Left cardiac atrium (tissue), 4 donors: ENCODE data around the gene NHSL1. TPM values are rescaled to one million over a fixed set of nuclear protein-coding genes. Genes with fewer than 3 reads are reported as not detected.

Source experiments
- ATAC-seq, 2 donors: fragments of 200-7000 bp; cut with Tn5 transposase; one replicate each; pipeline ENCODE4 v1.9.1; 2020; ENCODE audit warnings: mild to moderate bottlenecking in 2 of 2, moderate library complexity in 2 of 2
- DNase-seq: peaks from one replicate; pipeline ENCODE4 v3.0.0-alpha.2; 2020
- intact Hi-C, 2 donors: fragments of 100-400 bp; cut with DNase I; formaldehyde crosslinking; loops; one replicate each; pipeline versions ENCODE4 v1.14.1 to v1.15.1; 2022 to 2023
- total RNA-seq, 2 donors: library from RNA; stranded (reverse); fragmentation: NEBNext Ultra II Directional; extraction: Animal tissue kit (Norgen Biotek cat#: 25700); gene quantifications; one replicate each; pipeline ENCODE4 v1.2.1, GENCODE V29; 2021
- donor health status: DM: no; HTN: yes; CAD: no.
- donor health status: DM: no; HTN: yes; CAD: no; lungs with severe emphysema.
- donor health status: DM: yes; HTN: yes; CAD: no.
- donor health status: Dilated cardiomyopathy.

Gene NHSL1
- total RNA-seq, 2 donors from 2014 or later: 32.1 to 45.1 TPM

DNA sequence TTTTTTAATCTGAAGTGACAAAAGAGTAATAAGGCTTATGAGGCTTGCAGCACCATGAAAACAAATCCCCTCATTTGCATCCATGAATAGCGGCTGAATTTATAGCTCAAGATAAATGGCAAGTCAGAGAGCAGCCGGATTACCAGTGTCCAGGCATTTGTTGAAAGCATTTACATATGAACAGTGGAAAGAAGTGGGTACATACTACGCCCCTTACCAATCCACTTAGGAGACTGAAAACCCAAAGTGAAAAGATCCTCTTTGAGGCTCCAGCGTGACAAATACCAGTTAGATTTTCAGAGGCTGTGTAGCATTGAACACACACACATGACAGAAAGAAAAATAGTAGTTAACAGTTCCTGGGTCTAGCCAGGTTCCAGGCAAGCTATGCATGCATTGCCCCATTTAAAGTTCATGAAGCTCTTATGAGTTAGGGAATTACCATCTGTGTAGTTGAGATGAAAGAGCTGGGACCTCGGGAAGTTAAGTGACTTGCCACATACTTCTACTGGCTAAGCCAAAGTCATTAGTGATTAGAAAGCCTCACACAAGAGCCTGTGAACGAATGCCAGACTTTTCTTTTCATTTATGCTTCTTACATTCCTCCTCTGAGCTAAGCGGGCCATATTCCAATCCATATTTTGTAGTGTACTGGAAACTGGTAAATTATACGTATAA, 28.3 kb upstream of the NHSL1 start:
- ATAC-seq (peak; percentile 33 to 39), DNase-seq (no peak)
- intact Hi-C loops: no loop called here

DNA sequence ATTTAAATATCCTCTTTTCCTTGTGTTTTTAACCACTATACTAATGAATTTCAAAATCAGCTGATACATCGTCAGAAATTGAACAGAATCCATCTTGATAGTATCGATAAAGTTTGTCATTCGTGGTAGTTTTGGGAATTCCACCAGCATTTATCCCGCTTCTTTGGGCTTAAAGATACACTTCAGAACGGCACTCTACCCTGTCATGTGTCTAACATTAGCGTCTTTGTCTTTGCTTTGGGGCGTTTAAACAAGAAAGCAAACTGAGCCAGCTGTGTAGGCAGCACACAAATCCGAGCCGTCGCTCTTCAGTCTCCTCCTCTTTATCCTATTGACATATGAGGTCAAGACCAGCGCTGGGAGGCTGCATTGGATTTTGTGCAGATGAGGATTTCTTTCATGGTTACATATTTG, 27.5 kb upstream of the NHSL1 start:
- ATAC-seq: peak; percentile 51 to 58
- intact Hi-C loops: no loop called here
- DNase-seq: no peak

DNA sequence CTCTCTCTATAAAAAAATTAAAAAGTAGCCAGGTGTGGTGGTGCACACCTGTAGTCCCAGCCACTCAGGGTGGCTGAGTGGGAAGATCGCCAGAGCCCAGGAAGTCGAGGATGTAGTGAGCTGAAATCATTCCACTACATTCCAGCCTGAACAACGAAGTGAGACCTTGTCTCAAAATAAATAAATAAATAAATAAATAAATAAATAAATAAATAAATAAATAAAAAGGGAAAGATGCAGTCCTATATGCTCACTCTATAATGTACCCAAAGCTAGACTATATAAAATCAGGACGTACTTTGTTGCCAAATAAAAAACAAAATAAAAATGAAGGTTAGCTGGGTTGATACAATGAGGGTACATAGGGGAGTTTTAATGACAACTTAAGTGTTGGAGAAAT, 26.1 kb upstream of the NHSL1 start:
- ATAC-seq: no peak
- DNase-seq: no peak
- intact Hi-C loops: no loop called here

DNA sequence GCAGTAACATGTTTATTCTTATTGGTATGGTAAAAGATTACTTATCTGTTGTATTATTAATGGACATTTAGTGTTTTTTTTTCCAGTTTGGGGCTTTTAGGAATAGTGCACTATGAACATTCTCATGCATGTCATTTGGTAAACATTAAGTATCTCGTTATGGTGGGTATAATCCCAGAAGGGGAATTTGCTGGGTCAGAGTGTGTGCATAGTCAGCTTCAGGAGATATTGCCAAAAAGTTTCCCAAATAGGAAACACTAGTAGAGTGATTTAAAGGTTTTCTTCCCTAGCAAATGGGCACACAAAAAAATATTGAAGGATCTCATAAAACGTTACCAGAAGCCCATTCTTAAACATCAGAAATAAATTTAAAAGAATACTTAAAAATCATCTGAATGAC, 25.2 kb upstream of the NHSL1 start:
- intact Hi-C loops: no loop called here

DNA sequence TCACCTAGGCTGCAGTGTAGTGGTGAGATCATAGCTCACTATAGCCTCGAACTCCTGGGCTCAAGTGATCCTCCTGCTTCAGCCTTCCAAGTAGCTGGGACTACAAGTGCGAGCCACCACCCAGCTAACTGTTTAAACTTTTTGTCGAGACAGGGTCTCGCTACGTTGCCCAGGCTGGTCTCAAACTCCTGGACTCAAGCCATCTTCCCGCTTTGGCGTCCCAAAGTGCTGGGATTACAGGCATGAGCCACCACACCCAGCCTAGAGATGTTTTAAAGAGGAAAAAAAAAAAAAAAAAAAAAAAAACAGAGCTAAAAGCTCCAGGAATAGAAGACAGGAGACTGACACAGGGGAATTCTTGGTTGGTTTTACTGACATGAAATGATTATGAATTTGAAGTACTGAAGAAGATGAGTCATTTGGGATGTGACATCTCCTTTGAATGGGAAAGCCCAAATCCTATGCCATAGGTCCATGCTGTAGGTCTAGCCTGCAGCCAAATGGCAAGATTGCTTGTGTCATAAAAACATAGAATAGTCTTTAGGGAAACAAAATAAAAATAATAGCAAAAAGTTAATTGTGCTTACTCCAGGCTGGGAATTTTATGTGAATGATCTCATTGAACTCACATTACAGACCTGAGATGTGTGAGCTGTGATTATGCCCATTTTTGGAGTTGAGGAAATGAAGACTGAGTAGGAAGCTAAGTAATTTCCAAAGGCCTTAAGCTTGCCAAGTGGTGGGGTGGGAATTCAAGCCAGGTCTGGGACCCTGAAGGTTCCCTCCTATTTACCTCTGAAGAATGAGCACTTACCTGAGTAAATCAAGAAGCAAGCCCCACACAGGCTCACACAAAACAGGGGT, 24.3 kb upstream of the NHSL1 start:
- intact Hi-C loops: no loop called here
- ATAC-seq (no peak), DNase-seq (no peak)

More for the DNA sequence above, 25.2 kb upstream of the NHSL1 start:
- DNase-seq (no peak), ATAC-seq (no peak)

DNA sequence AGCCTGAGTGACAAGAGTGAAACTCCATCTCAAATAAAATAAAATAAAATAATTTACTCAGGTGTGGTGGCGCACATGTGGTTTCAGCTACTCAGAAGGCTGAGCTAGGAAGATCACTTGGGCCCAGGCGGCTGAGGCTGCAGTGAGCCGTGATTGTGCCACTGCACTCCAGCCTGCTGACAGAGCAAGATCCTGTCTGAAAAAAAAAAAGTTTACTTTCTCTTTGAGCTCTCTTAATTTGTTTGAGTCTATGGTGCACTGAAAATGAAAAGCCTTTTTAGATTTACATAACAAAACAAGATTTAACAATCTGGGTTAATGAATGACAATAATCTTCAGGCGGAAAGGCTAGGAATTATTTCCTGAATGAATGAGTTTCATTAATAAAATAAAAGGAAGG, 23.3 kb upstream of the NHSL1 start:
- ATAC-seq (no peak), DNase-seq (no peak)
- intact Hi-C loops: no loop called here

DNA sequence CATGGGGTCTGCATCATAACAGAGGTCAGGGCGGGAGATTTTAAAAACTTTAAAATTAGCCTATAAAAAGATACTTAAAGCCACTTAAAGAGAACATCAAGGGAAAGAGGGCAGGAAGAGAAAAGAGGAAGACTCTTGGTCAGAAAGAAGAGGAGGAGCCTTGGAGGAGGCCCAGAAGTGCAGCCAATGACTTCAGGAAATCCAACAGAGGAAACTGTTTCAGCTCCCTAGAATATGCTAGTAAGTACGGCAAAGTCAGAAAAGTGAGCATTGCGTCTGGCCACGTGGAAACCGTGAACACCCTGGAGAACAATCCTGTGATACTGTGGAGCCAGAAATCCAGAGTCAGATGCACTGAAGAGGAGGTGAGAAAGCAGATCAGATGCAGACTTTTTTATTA, 22.5 kb upstream of the NHSL1 start:
- intact Hi-C loops: no loop called here
- DNase-seq (no peak), ATAC-seq (peak; percentile 43 to 47)

DNA sequence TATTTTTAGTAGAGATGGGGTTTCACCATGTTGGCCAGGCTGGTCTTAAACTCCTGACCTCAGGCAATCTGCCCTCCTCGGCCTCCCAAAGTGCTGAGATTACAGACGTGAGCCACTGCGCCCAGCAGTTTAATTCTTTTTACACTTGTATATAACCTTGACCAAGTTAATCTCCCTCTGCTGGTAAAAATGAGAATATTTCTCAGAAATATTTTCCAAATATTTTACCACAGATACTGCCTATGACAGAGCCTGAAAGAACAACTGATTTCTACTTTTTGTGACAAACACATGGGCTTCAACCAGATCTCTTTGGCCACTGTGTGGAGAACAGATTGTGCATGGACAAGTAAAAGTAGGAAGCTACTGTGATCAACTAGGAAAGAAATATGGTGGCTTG, 21.2 kb upstream of the NHSL1 start:
- peak in 1 of 2 donors; percentile 21 for ATAC-seq
- intact Hi-C loops: no loop called here

DNA sequence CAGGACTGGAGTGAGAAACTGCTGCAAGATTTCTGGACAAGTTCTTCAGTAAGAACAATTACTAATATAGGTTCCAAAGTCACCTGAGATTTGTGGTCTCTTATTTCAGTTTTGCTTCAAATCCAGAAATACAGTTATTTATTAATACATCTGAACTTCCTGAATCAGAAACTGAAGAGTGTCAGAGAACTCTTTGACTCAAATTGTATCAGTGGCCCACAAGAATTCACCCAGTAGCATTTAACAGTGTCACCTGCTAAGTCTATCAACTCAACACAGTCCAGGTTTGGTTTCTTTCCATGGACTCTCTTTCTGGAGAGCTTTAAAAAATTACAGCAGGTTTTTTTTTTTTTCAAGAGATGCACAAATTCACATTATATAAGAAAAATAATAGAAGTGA, 18.8 kb upstream of the NHSL1 start:
- no peak for DNase-seq
- ATAC-seq: no peak
- intact Hi-C loops: loop anchor here (10.0 kb wide), 2 partner anchors 93 to 403 kb away; no protein-coding TSS in a partner anchor

More for the DNA sequence above, 21.2 kb upstream of the NHSL1 start:
- DNase-seq: no peak

DNA sequence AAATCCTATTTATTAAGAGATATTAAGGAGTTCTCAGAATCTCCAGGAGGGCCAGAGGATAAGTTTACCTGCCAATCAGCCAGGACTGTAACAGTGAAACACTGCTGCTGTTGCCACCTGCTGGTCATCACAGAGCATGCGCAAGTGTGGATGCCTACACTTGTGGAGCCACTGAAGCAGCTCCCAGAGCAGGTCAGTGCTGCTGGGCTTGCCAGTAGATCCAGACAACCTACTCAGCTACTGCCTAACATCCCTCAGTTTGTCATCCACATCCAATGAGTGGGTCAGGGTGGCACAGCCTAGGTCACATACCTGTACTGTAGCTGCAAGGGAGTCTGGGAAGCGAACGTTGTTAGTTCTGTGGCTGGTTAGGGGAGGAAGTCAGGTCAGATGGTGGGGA, 18.3 kb upstream of the NHSL1 start:
- DNase-seq: no peak
- peak in 1 of 2 donors; percentile 41 for ATAC-seq
- intact Hi-C loops: loop anchor here (10.0 kb wide), 2 partner anchors 93 to 403 kb away; no protein-coding TSS in a partner anchor

DNA sequence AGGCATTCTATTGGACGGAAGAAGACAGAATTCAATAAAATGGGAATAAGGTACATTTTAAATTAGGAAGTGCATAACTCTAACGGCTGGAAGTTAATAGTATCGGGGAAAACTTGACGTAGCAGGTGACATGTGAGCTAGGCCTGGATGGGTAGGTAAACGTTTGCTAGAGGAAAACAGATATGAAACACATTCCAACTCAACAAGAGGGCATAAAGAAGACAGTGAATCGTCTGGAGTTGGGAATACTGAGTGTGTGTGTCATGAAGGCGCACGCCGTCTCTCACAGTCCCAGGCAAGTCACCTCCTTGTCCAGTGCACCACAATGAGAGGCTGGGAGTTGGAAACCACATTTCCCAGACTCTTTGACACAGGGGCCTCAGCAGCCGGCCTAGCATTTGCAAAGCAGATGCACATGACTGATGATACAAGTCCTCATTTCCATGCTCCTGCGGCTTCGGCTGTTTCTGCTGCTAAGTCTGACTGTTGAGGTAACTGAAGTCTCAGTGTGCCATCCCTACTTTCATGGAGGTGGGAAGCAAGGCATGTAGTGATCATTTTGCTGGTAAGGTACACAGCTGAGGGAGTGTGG, 16.5 kb upstream of the NHSL1 start:
- DNase-seq (no peak), ATAC-seq (no peak)
- intact Hi-C loops: loop anchor here (10.0 kb wide), 2 partner anchors 91 to 401 kb away; no protein-coding TSS in a partner anchor

DNA sequence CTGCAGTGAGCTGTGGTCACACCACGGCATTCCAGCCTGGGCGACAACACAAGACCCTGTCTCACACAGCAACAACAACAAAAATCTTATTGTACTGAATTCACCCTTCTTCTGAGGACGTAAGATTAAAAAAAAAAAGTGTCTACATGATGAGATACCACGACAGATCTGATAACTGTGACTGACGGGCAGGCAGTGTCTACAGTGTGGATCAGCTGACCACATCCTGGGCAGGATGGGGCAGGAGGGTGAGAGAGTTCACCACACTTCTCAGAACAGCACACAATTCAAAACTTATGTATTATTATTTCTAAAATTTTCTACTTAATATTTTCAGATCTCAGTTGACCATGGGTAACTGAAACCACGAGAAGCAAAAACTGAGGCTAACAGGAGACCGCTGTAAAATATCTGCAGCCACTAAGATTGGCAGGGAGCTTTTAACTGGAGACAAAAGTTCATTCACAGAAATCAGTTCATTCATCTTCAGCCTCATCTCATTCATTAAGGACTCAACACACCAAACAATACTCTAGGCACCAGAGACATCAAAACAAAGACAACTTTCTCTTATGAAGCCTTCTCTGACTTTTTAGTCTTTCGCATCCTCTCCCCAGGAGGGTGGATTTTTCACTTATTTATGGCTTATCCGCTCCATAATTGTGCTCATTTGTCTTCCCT, 15.7 kb upstream of the NHSL1 start:
- intact Hi-C loops: loop anchor here (10.0 kb wide), 2 partner anchors 90 to 400 kb away; no protein-coding TSS in a partner anchor
- DNase-seq: no peak
- peak; percentile 47 to 63 for ATAC-seq

DNA sequence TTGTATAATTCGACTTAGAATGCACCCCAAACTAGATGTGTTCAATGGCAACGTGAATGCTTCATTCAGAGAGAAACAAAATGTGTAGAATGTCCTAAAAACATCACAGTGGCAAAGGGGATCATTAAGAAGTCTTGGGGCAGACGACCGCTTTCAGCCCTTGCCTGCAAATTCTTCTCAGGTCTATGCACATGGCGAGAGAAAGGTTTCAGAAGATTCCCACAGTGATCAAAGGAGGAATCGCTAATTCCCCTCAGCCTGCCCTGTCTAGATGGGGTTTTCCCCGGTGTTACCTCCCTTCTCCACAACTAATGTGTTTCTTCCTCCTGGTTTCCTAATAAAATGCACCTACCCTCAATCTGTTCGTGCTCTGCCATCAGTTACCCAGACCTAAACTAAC, 13.3 kb upstream of the NHSL1 start:
- DNase-seq (no peak), ATAC-seq (no peak)
- intact Hi-C loops: loop anchor here (10.0 kb wide), 2 partner anchors 88 to 398 kb away; no protein-coding TSS in a partner anchor

DNA sequence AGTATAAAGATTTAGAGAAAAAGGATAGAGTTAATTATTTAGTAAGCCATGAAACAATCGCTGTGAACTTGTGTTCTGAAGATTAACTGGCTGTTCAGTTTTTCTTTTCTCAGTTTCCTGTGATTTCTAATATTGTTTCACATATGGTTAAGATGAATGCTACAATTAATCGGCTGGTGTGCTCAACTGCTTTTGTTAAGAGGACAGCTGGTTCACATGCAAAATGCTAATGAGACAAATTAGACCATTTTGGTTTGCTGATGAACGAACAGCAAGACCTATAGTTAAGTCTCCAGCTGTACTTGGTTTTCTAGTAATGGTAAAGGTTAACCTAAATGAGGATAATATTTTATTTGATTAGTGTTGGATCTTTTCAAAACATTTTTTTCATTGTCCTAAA, 10.8 kb upstream of the NHSL1 start:
- DNase-seq: no peak
- no peak for ATAC-seq
- intact Hi-C loops: loop anchor here (10.0 kb wide), 2 partner anchors 85 to 395 kb away; no protein-coding TSS in a partner anchor

DNA sequence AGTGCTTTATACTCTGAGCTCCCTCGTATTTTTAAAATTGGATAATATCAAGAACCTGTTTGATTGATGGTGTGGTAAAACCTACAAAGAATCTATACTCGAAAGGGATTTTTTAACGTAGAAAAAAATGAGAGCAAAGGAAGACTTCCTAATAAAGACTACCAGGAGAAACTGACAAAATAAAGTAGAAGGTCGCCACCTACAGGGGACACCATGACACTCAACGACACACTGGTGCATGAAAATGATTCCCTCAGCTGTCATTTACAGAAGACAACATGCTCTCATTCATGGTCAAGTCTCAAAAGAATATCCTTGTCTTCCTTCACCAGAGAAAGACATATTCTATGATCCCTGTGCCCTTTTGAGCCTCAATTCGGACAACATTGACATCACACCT, 10.1 kb upstream of the NHSL1 start:
- intact Hi-C loops: loop anchor here in 1 of 2 donors (5.0 kb wide), 1 partner anchor 82 kb away; no protein-coding TSS in a partner anchor
- ATAC-seq (peak in 1 of 2 donors; percentile 38), DNase-seq (peak; percentile 46)

DNA sequence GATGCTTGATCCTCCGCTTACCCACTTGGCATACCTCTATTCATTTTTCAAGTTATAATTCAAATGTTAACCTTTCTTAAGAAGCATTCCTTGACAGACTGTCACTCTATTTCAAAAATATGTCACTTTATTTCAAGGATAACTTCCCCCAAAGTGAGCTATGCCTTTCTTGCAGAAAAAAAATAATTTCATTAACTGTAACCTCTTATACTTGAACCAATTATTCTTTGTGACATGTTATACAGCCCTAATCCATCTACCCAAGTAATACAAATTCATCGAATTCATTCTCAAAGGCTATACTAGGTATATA, 9.3 kb upstream of the NHSL1 start:
- DNase-seq (no peak), ATAC-seq (no peak)
- intact Hi-C loops: loop anchor here in 1 of 2 donors (5.0 kb wide), 1 partner anchor 81 kb away; no protein-coding TSS in a partner anchor

DNA sequence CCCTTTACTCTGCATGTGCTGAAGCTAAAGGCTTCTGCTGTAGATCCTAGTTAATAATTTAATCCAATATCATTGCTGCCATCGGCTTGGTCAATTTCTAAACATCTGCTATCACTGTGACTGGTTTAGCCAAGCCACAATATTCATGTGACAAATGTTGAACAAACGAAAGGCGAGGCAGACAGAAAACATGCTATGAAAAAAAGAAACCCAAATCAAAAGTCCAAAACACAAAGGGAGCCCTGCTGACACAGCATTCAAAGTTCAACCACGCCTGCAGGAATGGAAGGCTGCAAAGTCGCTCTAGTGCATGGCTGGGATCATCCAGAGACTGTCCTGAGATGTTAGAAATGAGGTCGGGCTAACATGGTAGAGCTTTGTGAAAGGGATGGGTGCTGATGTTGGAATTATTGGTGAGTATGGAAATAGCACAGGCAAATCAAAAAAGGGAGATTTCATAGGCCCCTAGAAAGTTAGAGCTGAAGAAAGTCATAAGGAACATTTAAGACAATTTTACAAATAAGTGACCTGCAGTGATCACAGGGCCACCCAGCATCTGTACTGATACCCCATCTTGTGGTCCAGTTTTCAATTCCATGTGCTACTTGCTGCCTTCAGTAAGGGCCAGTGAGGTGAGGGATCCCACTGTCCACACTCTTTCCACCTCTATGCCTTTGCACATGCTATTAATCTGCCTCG, 8.8 kb upstream of the NHSL1 start:
- DNase-seq (no peak), ATAC-seq (no peak)
- intact Hi-C loops: loop anchor here in 1 of 2 donors (5.0 kb wide), 1 partner anchor 81 kb away; no protein-coding TSS in a partner anchor
